Measurements from ENCODE around the gene NELL2.
"Not testable (repeated sequence)": the region's sequence is repeated elsewhere in the genome, so short reads cannot be mapped to it uniquely, and the experiment has no call there.

DNA sequence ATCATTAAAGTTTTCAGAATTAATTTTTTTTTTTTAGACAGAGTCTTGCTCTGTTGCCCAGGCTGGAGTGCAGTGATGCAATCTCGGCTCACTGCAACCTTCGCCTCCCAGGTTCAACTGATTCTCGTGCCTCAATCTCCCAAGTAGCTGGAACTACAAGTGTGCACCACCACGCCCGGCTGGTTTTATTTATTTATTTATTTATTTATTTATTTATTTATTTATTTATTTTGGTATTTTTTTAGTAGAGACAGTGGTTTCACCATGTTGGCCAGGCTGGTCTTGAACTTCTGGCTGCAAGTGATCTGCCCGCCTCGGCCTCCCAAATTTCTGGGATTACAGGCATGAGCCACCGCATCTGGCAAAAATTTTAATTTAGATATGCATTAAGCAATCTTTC, 54.4 kb downstream of the NELL2 start:
- TF ChIP-seq CTCF (IDR thresholded peaks at IDR 0.05); POLR2AphosphoS5 (IDR thresholded peaks at IDR 0.05; ENCODE audit: low read depth, low read length); JUND (IDR thresholded peaks at IDR 0.05); SIN3A (IDR thresholded peaks at IDR 0.05; ENCODE audit: borderline replicate concordance, low read depth, low read length): not testable (repeated sequence)
- TF ChIP-seq, protein P1, sequence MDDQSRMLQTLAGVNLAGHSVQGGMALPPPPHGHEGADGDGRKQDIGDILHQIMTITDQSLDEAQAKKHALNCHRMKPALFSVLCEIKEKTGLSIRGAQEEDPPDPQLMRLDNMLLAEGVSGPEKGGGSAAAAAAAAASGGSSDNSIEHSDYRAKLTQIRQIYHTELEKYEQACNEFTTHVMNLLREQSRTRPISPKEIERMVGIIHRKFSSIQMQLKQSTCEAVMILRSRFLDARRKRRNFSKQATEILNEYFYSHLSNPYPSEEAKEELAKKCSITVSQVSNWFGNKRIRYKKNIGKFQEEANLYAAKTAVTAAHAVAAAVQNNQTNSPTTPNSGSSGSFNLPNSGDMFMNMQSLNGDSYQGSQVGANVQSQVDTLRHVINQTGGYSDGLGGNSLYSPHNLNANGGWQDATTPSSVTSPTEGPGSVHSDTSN (IDR thresholded peaks at IDR 0.05) = not testable (repeated sequence)

Data from SK-N-SH (cell line).